ENCODE results near the gene HRG. TPM values are rescaled to one million over a fixed set of nuclear protein-coding genes. Genes with fewer than 3 reads are reported as not detected.

HRG gene
- total and polyA plus RNA-seq, 2 donors (not counting 1 experiment from before 2014, with no cell fraction given), result not detected

- no peaks in the 10 kb centered on the region for H3K4me1 ChIP-seq (ENCODE audit: control insufficient read depth in 2 of 2, insufficient read depth in 2 of 2, low read length in 2 of 2)
- no peak overlapping the region for H3K27ac Mint-ChIP-seq
- intact Hi-C loops (cut with micrococcal nuclease), result no loop called here
- H3K4me2 ChIP-seq (replicated peaks; ENCODE audit: low read depth, low read length, poor library complexity, severe bottlenecking), result no peak overlapping the region
- 72% methylated on average over 7 of the region's 7 CpGs for WGBS (ENCODE audit: insufficient coverage)
- no peak overlapping the region for H3K9ac ChIP-seq (ENCODE audit: low read length)
- no peaks in the 10 kb centered on the region for H3K4me1 Mint-ChIP-seq
- no peaks in the 10 kb centered on the region for H3K79me2 ChIP-seq (ENCODE audit: control insufficient read depth, insufficient read depth, low read length)
- H3K9me3 ChIP-seq (ENCODE audit: control extremely low read depth in 1 of 3, control insufficient read depth in 2 of 3, insufficient read depth in 1 of 3, low read length in 2 of 3), result peaks cover 0 to 2% (median 0%) of the 10 kb centered on the region in 3 donors
- DNase-seq, result no peak
- no peaks in the 10 kb centered on the region for H3K9me3 Mint-ChIP-seq (ENCODE audit: insufficient read depth)
- no peaks in the 10 kb centered on the region for H4K20me1 ChIP-seq (ENCODE audit: control insufficient read depth, insufficient read depth, low read length, poor library complexity, severe bottlenecking)
- H3K4me3 ChIP-seq (ENCODE audit: control extremely low read depth in 1 of 5, extremely low read depth in 1 of 5, insufficient read depth in 1 of 5, low read depth in 2 of 5, low read length in 4 of 5), result no peak overlapping the region
- CTCF ChIA-PET, result interaction anchor here (0.7 to 1.6 kb wide), 2 partner anchors 93 to 99 kb away, joined by 3 to 4 read pairs; no protein-coding TSS in a partner anchor
- H3K27me3 Mint-ChIP-seq, result peaks cover 15% of the 10 kb centered on the region
- H3K27ac ChIP-seq (ENCODE audit: low read length in 2 of 2), result no peak overlapping the region
- H2AFZ ChIP-seq (ENCODE audit: insufficient read depth, low read depth, low read length, poor library complexity, severe bottlenecking), result no peak overlapping the region
- TF ChIP-seq, protein P1, sequence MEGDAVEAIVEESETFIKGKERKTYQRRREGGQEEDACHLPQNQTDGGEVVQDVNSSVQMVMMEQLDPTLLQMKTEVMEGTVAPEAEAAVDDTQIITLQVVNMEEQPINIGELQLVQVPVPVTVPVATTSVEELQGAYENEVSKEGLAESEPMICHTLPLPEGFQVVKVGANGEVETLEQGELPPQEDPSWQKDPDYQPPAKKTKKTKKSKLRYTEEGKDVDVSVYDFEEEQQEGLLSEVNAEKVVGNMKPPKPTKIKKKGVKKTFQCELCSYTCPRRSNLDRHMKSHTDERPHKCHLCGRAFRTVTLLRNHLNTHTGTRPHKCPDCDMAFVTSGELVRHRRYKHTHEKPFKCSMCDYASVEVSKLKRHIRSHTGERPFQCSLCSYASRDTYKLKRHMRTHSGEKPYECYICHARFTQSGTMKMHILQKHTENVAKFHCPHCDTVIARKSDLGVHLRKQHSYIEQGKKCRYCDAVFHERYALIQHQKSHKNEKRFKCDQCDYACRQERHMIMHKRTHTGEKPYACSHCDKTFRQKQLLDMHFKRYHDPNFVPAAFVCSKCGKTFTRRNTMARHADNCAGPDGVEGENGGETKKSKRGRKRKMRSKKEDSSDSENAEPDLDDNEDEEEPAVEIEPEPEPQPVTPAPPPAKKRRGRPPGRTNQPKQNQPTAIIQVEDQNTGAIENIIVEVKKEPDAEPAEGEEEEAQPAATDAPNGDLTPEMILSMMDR (IDR thresholded peaks at IDR 0.05), result no peak
- TF ChIP-seq EZH2 (IDR thresholded peaks at IDR 0.05; ENCODE audit: borderline replicate concordance, insufficient read depth, low read depth, low read length, poor library complexity, severe bottlenecking), result no peak
- no peak overlapping the region for H3K4me3 Mint-ChIP-seq
- ATAC-seq (ENCODE audit: low read depth), result no peak
- POLR2A ChIA-PET, result no interaction called here
- H3K27me3 ChIP-seq (replicated peaks in 1 of 4; ENCODE audit: control extremely low read depth in 1 of 4, control insufficient read depth in 3 of 4, insufficient read depth in 4 of 4, low read length in 3 of 4), result peaks cover 0 to 4% (median 0%) of the 10 kb centered on the region in 4 experiments
- H3K36me3 ChIP-seq (replicated peaks in 1 of 2; ENCODE audit: control extremely low read depth in 1 of 2, control insufficient read depth in 1 of 2, extremely low read depth in 1 of 2, insufficient read depth in 2 of 2, low read length in 1 of 2), result no peaks in the 10 kb centered on the region
Measured at GRCh38 chr3:186722457-186722856, 56.6 kb downstream of the HRG start.

- no peak for ATAC-seq (ENCODE audit: low read depth)
- 85% methylated on average over 9 of the region's 12 CpGs for WGBS (ENCODE audit: insufficient coverage)
- CTCF ChIA-PET, result no interaction called here
- peaks cover 0 to 2% (median 0%) of the 10 kb centered on the region in 3 donors for H3K9me3 ChIP-seq (ENCODE audit: control extremely low read depth in 1 of 3, control insufficient read depth in 2 of 3, insufficient read depth in 1 of 3, low read length in 2 of 3)
- intact Hi-C loops (cut with micrococcal nuclease), result no loop called here
- no peaks in the 10 kb centered on the region for H3K4me1 Mint-ChIP-seq
- DNase-seq, result no peak
- no peak overlapping the region for H3K4me3 ChIP-seq (ENCODE audit: control extremely low read depth in 1 of 5, extremely low read depth in 1 of 5, insufficient read depth in 1 of 5, low read depth in 2 of 5, low read length in 4 of 5)
- H3K9ac ChIP-seq (ENCODE audit: low read length), result no peak overlapping the region
- H3K27ac Mint-ChIP-seq, result no peak overlapping the region
- no peaks in the 10 kb centered on the region for H3K4me1 ChIP-seq (ENCODE audit: control insufficient read depth in 2 of 2, insufficient read depth in 2 of 2, low read length in 2 of 2)
- no peak overlapping the region for H3K27ac ChIP-seq (ENCODE audit: low read length in 2 of 2)
- H3K4me3 Mint-ChIP-seq, result no peak overlapping the region
- no peak overlapping the region for H2AFZ ChIP-seq (ENCODE audit: insufficient read depth, low read depth, low read length, poor library complexity, severe bottlenecking)
- TF ChIP-seq, protein P1 (IDR thresholded peaks at IDR 0.05), result no peak
- no peak for TF ChIP-seq EZH2 (IDR thresholded peaks at IDR 0.05; ENCODE audit: borderline replicate concordance, insufficient read depth, low read depth, low read length, poor library complexity, severe bottlenecking)
- no peaks in the 10 kb centered on the region for H3K27me3 ChIP-seq (replicated peaks in 1 of 4; ENCODE audit: control extremely low read depth in 1 of 4, control insufficient read depth in 3 of 4, insufficient read depth in 4 of 4, low read length in 3 of 4)
- no peak overlapping the region for H3K4me2 ChIP-seq (replicated peaks; ENCODE audit: low read depth, low read length, poor library complexity, severe bottlenecking)
- H3K36me3 ChIP-seq (replicated peaks in 1 of 2; ENCODE audit: control extremely low read depth in 1 of 2, control insufficient read depth in 1 of 2, extremely low read depth in 1 of 2, insufficient read depth in 2 of 2, low read length in 1 of 2), result no peaks in the 10 kb centered on the region
- no peaks in the 10 kb centered on the region for H3K9me3 Mint-ChIP-seq (ENCODE audit: insufficient read depth)
- peaks cover 13% of the 10 kb centered on the region for H3K27me3 Mint-ChIP-seq
- no peaks in the 10 kb centered on the region for H4K20me1 ChIP-seq (ENCODE audit: control insufficient read depth, insufficient read depth, low read length, poor library complexity, severe bottlenecking)
- POLR2A ChIA-PET, result no interaction called here
- no peaks in the 10 kb centered on the region for H3K79me2 ChIP-seq (ENCODE audit: control insufficient read depth, insufficient read depth, low read length)
Measured at GRCh38 chr3:186724911-186725310, 59.1 kb downstream of the HRG start.

Small RNA genes lying within 50 kb of the gene (small RNA-seq; reads per million reads assigned to genes)
- gene RF00017 (ENCODE audit: insufficient read length, low read depth, low replicate concordance), result not detected

Other genes starting within 250 kb of the HRG start
- gene CRYGS, start 121.6 kb upstream of the HRG start, total RNA-seq, result 10.3 and 10.9 TPM in 2 replicates
- gene CRYGS, start 121.6 kb upstream of the HRG start, polyA plus RNA-seq, result 3.4 and 3.6 TPM in 2 replicates
- 17.3 and 21.4 TPM in 2 replicates for gene TBCCD1, start 98.7 kb upstream of the HRG start, total RNA-seq
- 12.5 and 15.9 TPM in 2 replicates for gene TBCCD1, start 98.7 kb upstream of the HRG start, polyA plus RNA-seq
- gene DNAJB11, start 95.3 kb upstream of the HRG start, total RNA-seq, result 27.7 and 28.5 TPM in 2 replicates
- 17.9 and 79.5 TPM in 2 replicates for gene DNAJB11, start 95.3 kb upstream of the HRG start, polyA plus RNA-seq
- gene AHSG, start 53.0 kb upstream of the HRG start, total RNA-seq, result not detected in 2 replicates
- gene AHSG, start 53.0 kb upstream of the HRG start, polyA plus RNA-seq, result not detected in 2 replicates
- gene FETUB, start 25.6 kb upstream of the HRG start, total RNA-seq, result not detected in 2 replicates
- gene FETUB, start 25.6 kb upstream of the HRG start, polyA plus RNA-seq, result not detected in 2 replicates
- gene KNG1, start 51.3 kb downstream of the HRG start, total RNA-seq, result not detected in 2 replicates
- gene KNG1, start 51.3 kb downstream of the HRG start, polyA plus RNA-seq, result not detected in 2 replicates
- gene EIF4A2, start 117.6 kb downstream of the HRG start, total RNA-seq, result 490 and 506 TPM in 2 replicates
- gene EIF4A2, start 117.6 kb downstream of the HRG start, polyA plus RNA-seq, result 547 and 1,798 TPM in 2 replicates
- 17.8 and 21.0 TPM in 2 replicates for gene RFC4, start 140.5 kb downstream of the HRG start, total RNA-seq
- gene RFC4, start 140.5 kb downstream of the HRG start, polyA plus RNA-seq, result 20.5 and 23.5 TPM in 2 replicates
- gene ADIPOQ, start 176.7 kb downstream of the HRG start, total RNA-seq, result not detected in 2 replicates
- not detected in 2 replicates for gene ADIPOQ, start 176.7 kb downstream of the HRG start, polyA plus RNA-seq